Endothelial cell of umbilical vein (primary cell): ENCODE data around the gene BCAS4. TPM values are rescaled to one million over a fixed set of nuclear protein-coding genes. Genes with fewer than 3 reads are reported as not detected.

Experiments used
- BruUV-seq: library from RNA; stranded (reverse); fragments of 400-500 nt; replicated peaks from 2 replicates; lab custom pipeline; 2021; lab: Mats Ljungman, UMichigan
- CTCF ChIA-PET: fragments of 300-600, 350-600 bp; sonication (Branson Sonifier 250); formaldehyde crosslinking; loops from one replicate; lab custom pipeline; 2021; ENCODE audit warnings: antibody characterized with exemption, inconsistent platforms; lab: Charles Lee
- POLR2A ChIA-PET: fragments of 300-600, 350-600 bp; sonication (Branson Sonifier 250); formaldehyde crosslinking; loops from one replicate; lab custom pipeline; 2021; ENCODE audit warnings: antibody characterized with exemption, inconsistent platforms; lab: Charles Lee
- DNase-seq: peaks from one replicate; pipeline ENCODE4 v3.0.0-alpha.2; 2011; ENCODE audit warnings: low read depth, low spot score
- FAIRE-seq: peaks from 2 replicates; lab custom pipeline; 2011; peaks lifted over from hg19 to GRCh38; lab: Jason Lieb, UNC
- H2AFZ ChIP-seq: 2 replicates; pipeline ENCODE4 v1.6.0; 2012; ENCODE audit warnings: low read depth, low read length, control low read depth, inconsistent platforms
- H3K27ac ChIP-seq: 2 replicates; pipeline ENCODE4 v1.5.1; 2011; ENCODE audit warnings: low read depth, mild to moderate bottlenecking, control low read depth, low read length, moderate library complexity; ENCODE audit not compliant: insufficient read depth
- H3K27me3 ChIP-seq, 2 experiments: 2 replicates each; pipeline versions ENCODE4 v1.6.0 to v1.6.1; 2011; ENCODE audit warnings: low read length in 2 of 2, mixed read lengths in 1 of 2; ENCODE audit not compliant: control insufficient read depth in 2 of 2, insufficient read depth in 2 of 2
- H3K36me3 ChIP-seq, 2 experiments: 2 replicates in 1 of 2; 3 replicates in 1 of 2; pipeline ENCODE4 v1.5.1; 2011; ENCODE audit warnings: low read length in 2 of 2, mild to moderate bottlenecking in 1 of 2, moderate library complexity in 1 of 2; ENCODE audit not compliant: control insufficient read depth in 2 of 2, insufficient read depth in 2 of 2; ENCODE audit errors: extremely low read depth in 1 of 2
- H3K4me1 ChIP-seq: 3 replicates; pipeline ENCODE4 v1.5.1; 2011; ENCODE audit warnings: mild to moderate bottlenecking, low read length; ENCODE audit not compliant: control insufficient read depth, insufficient read depth; ENCODE audit errors: extremely low read depth
- H3K4me2 ChIP-seq: 2 replicates; pipeline ENCODE4 v1.6.1; 2011; ENCODE audit warnings: low read length, control low read depth, mixed read lengths; ENCODE audit not compliant: insufficient read depth
- H3K4me3 ChIP-seq, 3 experiments: fragments of 200-600 bp in 1 of 3; sonication (generic), shearing (Covaris generic) in 1 of 3; replicated peaks in 1 of 3; 2 replicates each; pipeline ENCODE4 v1.5.1; 2011 to 2016; ENCODE audit warnings: control low read depth in 3 of 3, low read length in 3 of 3, mild to moderate bottlenecking in 2 of 3, inconsistent platforms in 1 of 3, low read depth in 1 of 3, moderate library complexity in 1 of 3; ENCODE audit not compliant: insufficient read depth in 1 of 3
- H3K79me2 ChIP-seq: 2 replicates; pipeline ENCODE4 v1.6.0; 2012; ENCODE audit warnings: low read length, inconsistent platforms; ENCODE audit not compliant: control insufficient read depth, insufficient read depth
- H3K9ac ChIP-seq: replicated peaks from 2 replicates; pipeline ENCODE3; 2011; ENCODE audit warnings: low read length, control low read depth; ENCODE audit not compliant: insufficient read depth; ENCODE audit errors: extremely low read depth
- H3K9me1 ChIP-seq: replicated peaks from 3 replicates; pipeline ENCODE4 v1.6.0; 2011; ENCODE audit warnings: mild to moderate bottlenecking, low read length; ENCODE audit not compliant: control insufficient read depth, insufficient read depth; ENCODE audit errors: extremely low read depth
- H3K9me3 ChIP-seq: replicated peaks from 2 replicates; pipeline ENCODE4 v1.5.1; 2012; ENCODE audit warnings: low read length, inconsistent platforms; ENCODE audit not compliant: control insufficient read depth, insufficient read depth
- H4K20me1 ChIP-seq: replicated peaks from 2 replicates; pipeline ENCODE3; 2011; ENCODE audit warnings: mild to moderate bottlenecking, low read length; ENCODE audit not compliant: control insufficient read depth, insufficient read depth; ENCODE audit errors: extremely low read depth
- EZH2 ChIP-seq: IDR thresholded peaks from 2 replicates; pipeline ENCODE4 v1.6.1; 2012; ENCODE audit warnings: borderline replicate concordance, low read depth, mild to moderate bottlenecking, moderate library complexity, low read length, inconsistent platforms; ENCODE audit not compliant: severe bottlenecking
- FOS ChIP-seq: IDR thresholded peaks from 2 replicates; pipeline ENCODE4 v1.6.1; 2011; ENCODE audit warnings: mild to moderate bottlenecking, low read length, moderate library complexity, borderline replicate concordance; ENCODE audit not compliant: insufficient read depth
- GATA2 ChIP-seq: IDR thresholded peaks from 2 replicates; pipeline ENCODE4 v1.7.0; 2011; ENCODE audit warnings: low read depth, mild to moderate bottlenecking, moderate library complexity, mixed read lengths, low read length; ENCODE audit not compliant: insufficient read length, insufficient read depth
- JUN ChIP-seq: IDR thresholded peaks from 2 replicates; pipeline ENCODE4 v1.6.1; 2011; ENCODE audit warnings: borderline replicate concordance, low read depth; ENCODE audit not compliant: insufficient read length, insufficient read depth
- MYC ChIP-seq: IDR thresholded peaks from one replicate; pipeline ENCODE4 v1.6.1; 2011; ENCODE audit warnings: mild to moderate bottlenecking, low read depth, low read length
- POLR2A ChIP-seq: IDR thresholded peaks from 2 replicates; pipeline ENCODE4 v1.6.1; 2012; ENCODE audit warnings: low read depth, mild to moderate bottlenecking, control low read depth, low read length
- POLR2AphosphoS5 ChIP-seq: IDR thresholded peaks from 2 replicates; pipeline ENCODE4 v1.6.1; 2012; ENCODE audit warnings: low read depth, mild to moderate bottlenecking, control low read depth, low read length, moderate library complexity; ENCODE audit not compliant: insufficient read depth
- dilution Hi-C: fragments of 300-500 bp; cut with MboI; formaldehyde crosslinking; loops from one replicate; pipeline ENCODE4 v1.15.0; 2019; ENCODE audit warnings: low sequenced_read_pairs; ENCODE audit not compliant: extremely low pct_ligation_motif_present
- intact Hi-C: fragments of 100-400 bp; cut with micrococcal nuclease; formaldehyde crosslinking; loops from one replicate; pipeline ENCODE4 v1.10.0; 2022
- polyA plus RNA-seq, 4 experiments: library from polyadenylated mRNA; depleted of rRNA in 3 of 4; stranded (reverse) in 3 of 4; unstranded in 1 of 4; fragments of >200 nt; gene quantifications; 2 replicates each; pipeline versions ENCODE4 v1.2.1 to v1.2.3, GENCODE V29; 2011 to 2012; ENCODE audit warnings: missing spikeins in 1 of 4
- total RNA-seq: library from RNA; stranded (reverse); gene quantifications from 2 replicates; pipeline ENCODE4 v1.2.3, GENCODE V29; 2021
- TF ChIP-seq, protein P1 (sequence below): IDR thresholded peaks from 2 replicates; pipeline ENCODE4 v1.6.1; 2011; ENCODE audit not compliant: insufficient read depth, insufficient read length
- TF ChIP-seq, protein P2 (sequence below), 2 donors: IDR thresholded peaks; 1 replicate in 1 of 2; 2 replicates in 1 of 2; pipeline ENCODE4 v1.5.1; 2011; ENCODE audit warnings: low read length in 2 of 2, mild to moderate bottlenecking in 2 of 2, moderate library complexity in 2 of 2, control low read depth in 1 of 2, inconsistent platforms in 1 of 2, low read depth in 1 of 2; ENCODE audit not compliant: insufficient read depth in 1 of 2; ENCODE audit errors: extremely low read depth in 1 of 2

BCAS4 gene
- total and polyA plus RNA-seq, 2 donors (not counting 3 experiments of a cell fraction or from before 2014, with no cell fraction given): 1.0 to 1.5 TPM

DNA sequence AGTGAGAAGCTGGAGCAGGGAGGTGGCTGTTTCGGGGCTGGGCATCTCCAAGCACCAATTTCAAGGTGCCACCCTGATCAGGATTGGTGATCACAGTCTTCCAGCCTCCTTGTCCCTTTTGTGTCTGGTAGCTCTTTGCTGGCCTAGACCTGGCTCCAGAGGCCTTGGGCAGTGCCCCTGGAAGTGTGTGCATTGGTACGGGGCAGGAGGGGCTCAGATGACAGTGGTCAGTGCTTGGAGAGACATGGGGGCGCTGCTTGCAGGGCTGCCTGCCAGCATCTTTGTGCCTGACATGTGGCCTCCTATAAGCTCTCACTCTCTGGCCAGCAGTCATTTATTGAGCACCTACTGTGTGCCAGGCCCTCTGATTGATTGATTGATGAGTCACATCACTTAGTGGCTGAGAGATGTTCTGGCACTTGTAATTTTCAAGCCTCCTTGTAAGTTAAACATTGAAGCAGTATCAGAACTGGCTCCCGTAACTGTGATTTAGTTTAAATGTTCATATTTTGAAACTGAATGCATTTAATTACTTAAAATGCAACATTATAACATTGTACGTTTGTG, 61.7 kb downstream of the BCAS4 start:
- Histone ChIP-seq H3K9me3 (no peaks in the 10 kb centered on the region), H3K9me1 (no peaks in the 10 kb centered on the region), H3K4me1 (no peaks in the 10 kb centered on the region), H3K4me2 (no peak overlapping the region), H4K20me1 (no peaks in the 10 kb centered on the region), H3K4me3 (no peak overlapping the region), H3K27me3 (no peaks in the 10 kb centered on the region), H3K9ac (no peak overlapping the region), H2AFZ (no peak overlapping the region), H3K36me3 (no peaks in the 10 kb centered on the region), H3K79me2 (no peaks in the 10 kb centered on the region), H3K27ac (no peak overlapping the region)
- BruUV-seq: no TSS peak
- DNase-seq: no peak
- dilution Hi-C loops: no loop called here
- POLR2A ChIA-PET: no interaction called here
- intact Hi-C loops: no loop called here
- FAIRE-seq: no peak
- CTCF ChIA-PET: no interaction called here
- no peak for TF ChIP-seq EZH2
- TF ChIP-seq, protein P1, sequence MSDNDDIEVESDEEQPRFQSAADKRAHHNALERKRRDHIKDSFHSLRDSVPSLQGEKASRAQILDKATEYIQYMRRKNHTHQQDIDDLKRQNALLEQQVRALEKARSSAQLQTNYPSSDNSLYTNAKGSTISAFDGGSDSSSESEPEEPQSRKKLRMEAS: no peak
- no peak for TF ChIP-seq JUN
- no peak for TF ChIP-seq GATA2
- TF ChIP-seq FOS: no peak
- TF ChIP-seq POLR2AphosphoS5: no peak
- TF ChIP-seq POLR2A: no peak
- no peak for TF ChIP-seq MYC
- TF ChIP-seq, protein P2, sequence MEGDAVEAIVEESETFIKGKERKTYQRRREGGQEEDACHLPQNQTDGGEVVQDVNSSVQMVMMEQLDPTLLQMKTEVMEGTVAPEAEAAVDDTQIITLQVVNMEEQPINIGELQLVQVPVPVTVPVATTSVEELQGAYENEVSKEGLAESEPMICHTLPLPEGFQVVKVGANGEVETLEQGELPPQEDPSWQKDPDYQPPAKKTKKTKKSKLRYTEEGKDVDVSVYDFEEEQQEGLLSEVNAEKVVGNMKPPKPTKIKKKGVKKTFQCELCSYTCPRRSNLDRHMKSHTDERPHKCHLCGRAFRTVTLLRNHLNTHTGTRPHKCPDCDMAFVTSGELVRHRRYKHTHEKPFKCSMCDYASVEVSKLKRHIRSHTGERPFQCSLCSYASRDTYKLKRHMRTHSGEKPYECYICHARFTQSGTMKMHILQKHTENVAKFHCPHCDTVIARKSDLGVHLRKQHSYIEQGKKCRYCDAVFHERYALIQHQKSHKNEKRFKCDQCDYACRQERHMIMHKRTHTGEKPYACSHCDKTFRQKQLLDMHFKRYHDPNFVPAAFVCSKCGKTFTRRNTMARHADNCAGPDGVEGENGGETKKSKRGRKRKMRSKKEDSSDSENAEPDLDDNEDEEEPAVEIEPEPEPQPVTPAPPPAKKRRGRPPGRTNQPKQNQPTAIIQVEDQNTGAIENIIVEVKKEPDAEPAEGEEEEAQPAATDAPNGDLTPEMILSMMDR (IDR thresholded peaks at IDR 0.05; ENCODE audit: extremely low read depth in 1 of 2, insufficient read depth in 1 of 2, low read depth in 1 of 2, low read length in 2 of 2): no peak
